Erythroblast (primary cell): ENCODE data around the gene UGT2B10.

Experiments
- GATA1 ChIP-seq: IDR thresholded peaks from 2 replicates; pipeline ENCODE4 v1.6.1; 2011; ENCODE audit warnings: low read depth, mild to moderate bottlenecking, control low read depth, low read length, moderate library complexity
- POLR2A ChIP-seq: IDR thresholded peaks from 2 replicates; pipeline ENCODE4 v1.6.1; 2011; ENCODE audit warnings: mild to moderate bottlenecking, low read length

- TF ChIP-seq POLR2A (no peak), GATA1 (no peak)
Measured at GRCh38 chr4:68797618-68798017, 18.2 kb upstream of the UGT2B10 start.
